Neural progenitor cell (in vitro differentiated cells): Measurements from ENCODE around the gene ATOX1. TPM values are rescaled to one million over a fixed set of nuclear protein-coding genes. Genes with fewer than 3 reads are reported as not detected.

ENCODE experiments used
- DNase-seq: peaks from one replicate; pipeline ENCODE4 v3.0.0-alpha.2; 2016; ENCODE audit warnings: low spot score
- H2AFZ ChIP-seq: fragments of 200-600 bp; sonication (generic); replicated peaks from 2 replicates; pipeline ENCODE4 v1.6.1; 2016; ENCODE audit warnings: antibody characterized with exemption
- H3F3A ChIP-seq: fragments of 200-600 bp; sonication (generic); 2 replicates; pipeline ENCODE4 v1.6.1; 2016; ENCODE audit warnings: antibody characterized with exemption, low read depth
- H3K27ac ChIP-seq: fragments of 200-600 bp; sonication (generic); 2 replicates; pipeline ENCODE4 v1.5.1; 2016; ENCODE audit warnings: mild to moderate bottlenecking
- H3K27me3 ChIP-seq: fragments of 200-600 bp; sonication (generic); 2 replicates; pipeline ENCODE4 v1.6.1; 2016; ENCODE audit warnings: mild to moderate bottlenecking, moderate library complexity
- H3K36me3 ChIP-seq: fragments of 200-600 bp; sonication (generic); 2 replicates; pipeline ENCODE4 v1.5.1; 2016
- H3K4me1 ChIP-seq: fragments of 200-600 bp; sonication (generic); 2 replicates; pipeline ENCODE4 v1.6.1; 2016; ENCODE audit warnings: mixed run types
- H3K4me2 ChIP-seq: fragments of 200-600 bp; sonication (generic); 2 replicates; pipeline ENCODE4 v1.6.1; 2016
- H3K4me3 ChIP-seq: fragments of 200-600 bp; sonication (generic); 2 replicates; pipeline ENCODE4 v1.5.1; 2016
- H3K79me2 ChIP-seq: fragments of 200-600 bp; sonication (generic); 2 replicates; pipeline ENCODE4 v1.6.1; 2016; ENCODE audit warnings: low read depth
- H3K9ac ChIP-seq: fragments of 200-600 bp; sonication (generic); 2 replicates; pipeline ENCODE4 v1.6.1; 2016
- H3K9me3 ChIP-seq: fragments of 200-600 bp; sonication (generic); 2 replicates; pipeline ENCODE4 v1.5.1; 2016; ENCODE audit warnings: low read depth
- H4K20me1 ChIP-seq: fragments of 200-600 bp; sonication (generic); 2 replicates; pipeline ENCODE4 v1.6.1; 2016; ENCODE audit warnings: low read depth
- H3K27ac Mint-ChIP-seq: 3 replicates; pipeline ENCODE4 v1.8.0; 2021; ENCODE audit warnings: mixed read lengths
- H3K27me3 Mint-ChIP-seq: 2 replicates; pipeline ENCODE4 v1.8.0; 2022; ENCODE audit warnings: low read depth, mild to moderate bottlenecking, inconsistent platforms, moderate library complexity, mixed read lengths; ENCODE audit not compliant: insufficient read depth
- H3K36me3 Mint-ChIP-seq: 3 replicates; pipeline ENCODE4 v1.8.0; 2021; ENCODE audit warnings: mixed read lengths
- H3K4me1 Mint-ChIP-seq: 3 replicates; pipeline ENCODE4 v1.8.0; 2021; ENCODE audit warnings: mixed read lengths
- H3K4me3 Mint-ChIP-seq: 3 replicates; pipeline ENCODE4 v1.8.0; 2021; ENCODE audit warnings: mild to moderate bottlenecking, moderate library complexity, mixed read lengths
- H3K9me3 Mint-ChIP-seq: 3 replicates; pipeline ENCODE4 v1.8.0; 2020; ENCODE audit warnings: mixed read lengths
- CTCF ChIP-seq: fragments of 200-600 bp; sonication (generic); IDR thresholded peaks from 2 replicates; pipeline ENCODE4 v1.5.1; 2017; ENCODE audit warnings: antibody characterized with exemption, mild to moderate bottlenecking
- EZH2 ChIP-seq: fragments of 200-600 bp; sonication (generic); IDR thresholded peaks from 2 replicates; pipeline ENCODE4 v1.6.1; 2017; ENCODE audit warnings: antibody characterized with exemption, mild to moderate bottlenecking, moderate library complexity
- EZH2phosphoT487 ChIP-seq: fragments of 200-600 bp; sonication (generic); IDR thresholded peaks from 2 replicates; pipeline ENCODE4 v1.6.1; 2017; ENCODE audit warnings: antibody characterized with exemption
- total RNA-seq: library from RNA; depleted of rRNA; stranded (reverse); fragments of >200 nt; gene quantifications from 2 replicates; pipeline ENCODE4 v1.2.3, GENCODE V29; 2015; ENCODE audit warnings: low replicate concordance

Gene ATOX1
- total RNA-seq, 1 donor from 2014 or later, result 22.8 TPM

- peak overlapping the region; percentile 85 for H3K9ac ChIP-seq
- peaks cover 64% of the 10 kb centered on the region for H3K79me2 ChIP-seq
- DNase-seq, result peak; percentile 67
- Mint-ChIP-seq H3K27ac (peak overlapping the region; percentile 48), H3K4me3 (peak overlapping the region; percentile 87), H3K36me3 (peaks cover 18% of the 10 kb centered on the region), H3K4me1 (peaks cover 40% of the 10 kb centered on the region), H3K27me3 (no peaks in the 10 kb centered on the region), H3K9me3 (peaks cover 12% of the 10 kb centered on the region)
- peaks cover 51% of the 10 kb centered on the region for H4K20me1 ChIP-seq
- peak overlapping the region; percentile 90 for H3K27ac ChIP-seq
- no peaks in the 10 kb centered on the region for H3K27me3 ChIP-seq
- H3K4me3 ChIP-seq, result peak overlapping the region; percentile 97
- no peaks in the 10 kb centered on the region for H3K36me3 ChIP-seq
- H3F3A ChIP-seq, result peaks cover 24% of the 10 kb centered on the region
- H3K4me2 ChIP-seq, result peak overlapping the region; percentile 97
- H3K9me3 ChIP-seq, result no peaks in the 10 kb centered on the region
- H2AFZ ChIP-seq, result no peak overlapping the region
- peaks cover 40% of the 10 kb centered on the region for H3K4me1 ChIP-seq
- no peak for TF ChIP-seq EZH2phosphoT487
- no peak for TF ChIP-seq EZH2
- no peak for TF ChIP-seq CTCF
These were observed 13.8 kb upstream of the ATOX1 start for GRCh38 chr5:151772029-151772845.

- Mint-ChIP-seq H3K27ac (peak within 1 kb of the TSS; percentile 82), H3K4me1 (peaks cover 41% of the 10 kb centered on the region), H3K36me3 (peaks cover 13% of the 10 kb centered on the region), H3K27me3 (peaks cover 1% of the 10 kb centered on the region), H3K9me3 (peaks cover 8% of the 10 kb centered on the region), H3K4me3 (peak within 1 kb of the TSS; percentile 87)
- Histone ChIP-seq H3K36me3 (no peaks in the 10 kb centered on the region), H3K4me2 (peak within 1 kb of the TSS; percentile 97), H3F3A (peaks cover 24% of the 10 kb centered on the region), H3K9me3 (no peaks in the 10 kb centered on the region), H2AFZ (peak within 1 kb of the TSS; percentile 46), H4K20me1 (peaks cover 43% of the 10 kb centered on the region), H3K4me1 (peaks cover 40% of the 10 kb centered on the region), H3K79me2 (peaks cover 56% of the 10 kb centered on the region), H3K4me3 (peak within 1 kb of the TSS; percentile 97), H3K9ac (peak within 1 kb of the TSS; percentile 85), H3K27ac (peak within 1 kb of the TSS; percentile 95), H3K27me3 (no peaks in the 10 kb centered on the region)
- peak; percentile 100 for DNase-seq
- peak; percentile 55 for TF ChIP-seq CTCF
- TF ChIP-seq EZH2phosphoT487, result no peak
These were observed 13.0 kb upstream of the ATOX1 start, which contains the start of gene G3BP1 for GRCh38 chr5:151771259-151772028. TSS of gene G3BP1 (plus strand) at chr5:151771954. CDS start at chr5:151786621, 14,667 bp downstream.

GRCh38 chr5:151770383-151771258, 12.2 kb upstream of the ATOX1 start:
- H3K4me1 ChIP-seq, result peaks cover 33% of the 10 kb centered on the region
- Mint-ChIP-seq H3K4me3 (peak overlapping the region; percentile 81), H3K4me1 (peaks cover 34% of the 10 kb centered on the region), H3K9me3 (peaks cover 3% of the 10 kb centered on the region), H3K27me3 (peaks cover 8% of the 10 kb centered on the region), H3K27ac (peak overlapping the region; percentile 95), H3K36me3 (peaks cover 5% of the 10 kb centered on the region)
- peak overlapping the region; percentile 44 for H3K4me3 ChIP-seq
- peak overlapping the region; percentile 76 for H3K4me2 ChIP-seq
- no peak for TF ChIP-seq EZH2phosphoT487
- TF ChIP-seq EZH2, result peak; percentile 27
- no peaks in the 10 kb centered on the region for H3K27me3 ChIP-seq
- H2AFZ ChIP-seq, result peak overlapping the region; percentile 46
- no peaks in the 10 kb centered on the region for H3K36me3 ChIP-seq
- peak; percentile 88 for DNase-seq
- peak overlapping the region; percentile 95 for H3K27ac ChIP-seq
- peak overlapping the region; percentile 23 for H3K9ac ChIP-seq
- peaks cover 48% of the 10 kb centered on the region for H3K79me2 ChIP-seq
- peaks cover 24% of the 10 kb centered on the region for H3F3A ChIP-seq
- no peaks in the 10 kb centered on the region for H3K9me3 ChIP-seq
- peaks cover 35% of the 10 kb centered on the region for H4K20me1 ChIP-seq
